Esophagus muscularis mucosa (tissue), 4 donors: ENCODE measurements around the gene ARSI.

Source experiments
- EP300 ChIP-seq: sonication (generic); formaldehyde crosslinking; IDR thresholded peaks from one replicate; pipeline ENCODE4 v1.6.1; 2017; ENCODE audit warnings: antibody characterized with exemption
- POLR2A ChIP-seq: fragments of 450-650 bp; IDR thresholded peaks from one replicate; pipeline ENCODE4 v1.6.1; 2017; ENCODE audit warnings: antibody characterized with exemption, moderate library complexity, mild to moderate bottlenecking, low read depth
- POLR2AphosphoS5 ChIP-seq, 2 donors: sonication (generic); formaldehyde crosslinking; IDR thresholded peaks; one replicate each; pipeline ENCODE4 v1.6.1; 2017; ENCODE audit warnings: antibody characterized with exemption in 2 of 2
- TF ChIP-seq, protein P1 (sequence below), 3 experiments: fragments of 200-600 bp in 2 of 3; fragments of 450-650 bp in 1 of 3; sonication (generic) in 2 of 3; IDR thresholded peaks; one replicate each; pipeline ENCODE4 v1.5.1; 2017 to 2019; ENCODE audit warnings: antibody characterized with exemption in 3 of 3, mild to moderate bottlenecking in 2 of 3, moderate library complexity in 1 of 3

DNA sequence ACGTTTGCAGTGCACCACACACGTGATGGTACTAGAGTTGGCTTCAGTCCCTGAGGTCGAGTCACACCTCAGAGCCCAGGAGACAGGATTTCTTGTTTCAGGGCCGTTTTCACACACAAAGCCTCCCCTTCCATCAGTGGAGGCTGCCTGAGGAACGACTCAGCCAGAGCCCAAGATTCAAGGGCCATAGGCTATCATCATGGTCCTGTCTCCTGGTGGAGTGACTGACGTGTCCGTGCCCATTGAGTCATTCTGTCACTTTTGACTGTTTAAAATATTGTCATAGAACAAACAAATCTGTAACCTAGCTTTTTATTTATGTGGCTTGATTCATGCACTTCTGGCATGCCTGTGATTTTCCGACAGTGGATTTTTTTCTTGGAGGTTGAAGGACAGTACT lies 41.5 kb downstream of the ARSI start:
- TF ChIP-seq, protein P1, sequence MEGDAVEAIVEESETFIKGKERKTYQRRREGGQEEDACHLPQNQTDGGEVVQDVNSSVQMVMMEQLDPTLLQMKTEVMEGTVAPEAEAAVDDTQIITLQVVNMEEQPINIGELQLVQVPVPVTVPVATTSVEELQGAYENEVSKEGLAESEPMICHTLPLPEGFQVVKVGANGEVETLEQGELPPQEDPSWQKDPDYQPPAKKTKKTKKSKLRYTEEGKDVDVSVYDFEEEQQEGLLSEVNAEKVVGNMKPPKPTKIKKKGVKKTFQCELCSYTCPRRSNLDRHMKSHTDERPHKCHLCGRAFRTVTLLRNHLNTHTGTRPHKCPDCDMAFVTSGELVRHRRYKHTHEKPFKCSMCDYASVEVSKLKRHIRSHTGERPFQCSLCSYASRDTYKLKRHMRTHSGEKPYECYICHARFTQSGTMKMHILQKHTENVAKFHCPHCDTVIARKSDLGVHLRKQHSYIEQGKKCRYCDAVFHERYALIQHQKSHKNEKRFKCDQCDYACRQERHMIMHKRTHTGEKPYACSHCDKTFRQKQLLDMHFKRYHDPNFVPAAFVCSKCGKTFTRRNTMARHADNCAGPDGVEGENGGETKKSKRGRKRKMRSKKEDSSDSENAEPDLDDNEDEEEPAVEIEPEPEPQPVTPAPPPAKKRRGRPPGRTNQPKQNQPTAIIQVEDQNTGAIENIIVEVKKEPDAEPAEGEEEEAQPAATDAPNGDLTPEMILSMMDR (IDR thresholded peaks at IDR 0.05): no peak
- TF ChIP-seq EP300 (no peak), POLR2AphosphoS5 (IDR thresholded peaks at IDR 0.05) (no peak), POLR2A (no peak)
